Measurements from ENCODE around the gene PTPRC.

Gene PTPRC

DNA sequence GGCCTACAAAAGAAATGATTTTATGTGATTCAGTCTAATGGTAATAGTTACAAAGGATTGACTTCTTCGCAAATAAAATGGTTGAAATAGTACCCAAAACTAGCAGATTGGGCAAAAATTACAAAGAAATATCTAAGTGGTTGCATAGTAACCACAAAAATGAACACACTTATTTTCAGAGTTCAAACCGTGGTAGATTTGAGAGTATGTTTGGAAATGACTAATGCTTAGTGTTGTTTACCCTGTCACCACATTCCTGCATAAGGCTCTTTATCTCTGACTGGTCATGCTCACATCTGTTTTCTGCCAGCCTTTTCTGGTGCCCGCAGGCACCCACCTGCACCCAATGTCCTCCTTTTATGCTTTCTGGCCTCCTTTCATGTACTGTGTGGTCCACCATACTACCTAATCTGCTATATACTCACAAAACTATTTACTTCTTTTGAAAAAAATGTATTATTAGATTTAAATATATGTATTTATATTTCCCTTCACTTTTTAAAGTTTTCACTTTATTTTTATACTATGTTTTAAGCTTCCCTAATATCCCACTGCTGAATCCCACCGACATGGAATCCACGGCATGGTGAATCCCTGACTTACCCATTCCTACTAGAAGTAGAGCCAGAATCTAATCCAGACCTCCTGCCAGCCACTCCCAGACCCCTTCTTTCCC lies 30.3 kb downstream of the PTPRC start:
- H3K4me3 ChIP-seq (ENCODE audit: low read length): no peak overlapping the region
- peak; percentile 91 for DNase-seq (ENCODE audit: low read depth)
- TF ChIP-seq, protein P1, sequence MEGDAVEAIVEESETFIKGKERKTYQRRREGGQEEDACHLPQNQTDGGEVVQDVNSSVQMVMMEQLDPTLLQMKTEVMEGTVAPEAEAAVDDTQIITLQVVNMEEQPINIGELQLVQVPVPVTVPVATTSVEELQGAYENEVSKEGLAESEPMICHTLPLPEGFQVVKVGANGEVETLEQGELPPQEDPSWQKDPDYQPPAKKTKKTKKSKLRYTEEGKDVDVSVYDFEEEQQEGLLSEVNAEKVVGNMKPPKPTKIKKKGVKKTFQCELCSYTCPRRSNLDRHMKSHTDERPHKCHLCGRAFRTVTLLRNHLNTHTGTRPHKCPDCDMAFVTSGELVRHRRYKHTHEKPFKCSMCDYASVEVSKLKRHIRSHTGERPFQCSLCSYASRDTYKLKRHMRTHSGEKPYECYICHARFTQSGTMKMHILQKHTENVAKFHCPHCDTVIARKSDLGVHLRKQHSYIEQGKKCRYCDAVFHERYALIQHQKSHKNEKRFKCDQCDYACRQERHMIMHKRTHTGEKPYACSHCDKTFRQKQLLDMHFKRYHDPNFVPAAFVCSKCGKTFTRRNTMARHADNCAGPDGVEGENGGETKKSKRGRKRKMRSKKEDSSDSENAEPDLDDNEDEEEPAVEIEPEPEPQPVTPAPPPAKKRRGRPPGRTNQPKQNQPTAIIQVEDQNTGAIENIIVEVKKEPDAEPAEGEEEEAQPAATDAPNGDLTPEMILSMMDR (IDR thresholded peaks at IDR 0.05; ENCODE audit: insufficient read depth, low read depth, low read length, missing control alignments): no peak

DNA sequence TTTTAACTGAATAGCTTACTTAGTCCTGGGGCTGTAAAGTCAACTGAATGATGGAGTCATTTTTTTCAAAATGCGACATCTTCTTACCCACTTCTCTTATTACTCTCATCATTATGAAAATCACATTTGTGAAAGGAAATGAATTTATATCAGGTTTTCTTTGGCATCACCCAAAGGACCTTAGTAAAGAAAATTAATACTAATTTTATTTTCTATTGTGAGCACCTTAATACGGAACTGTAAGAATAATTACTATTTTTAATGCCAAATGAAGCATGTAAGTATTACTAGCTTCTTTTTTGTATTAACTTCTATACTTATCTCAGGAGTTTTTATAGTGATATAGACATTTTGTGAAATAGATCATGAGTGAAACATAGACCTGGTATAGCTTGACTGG lies 30.9 kb downstream of the PTPRC start:
- H3K4me3 ChIP-seq (ENCODE audit: low read length): no peak overlapping the region
- DNase-seq (ENCODE audit: low read depth): no peak
- TF ChIP-seq, protein P1 (IDR thresholded peaks at IDR 0.05; ENCODE audit: insufficient read depth, low read depth, low read length, missing control alignments): no peak

DNA sequence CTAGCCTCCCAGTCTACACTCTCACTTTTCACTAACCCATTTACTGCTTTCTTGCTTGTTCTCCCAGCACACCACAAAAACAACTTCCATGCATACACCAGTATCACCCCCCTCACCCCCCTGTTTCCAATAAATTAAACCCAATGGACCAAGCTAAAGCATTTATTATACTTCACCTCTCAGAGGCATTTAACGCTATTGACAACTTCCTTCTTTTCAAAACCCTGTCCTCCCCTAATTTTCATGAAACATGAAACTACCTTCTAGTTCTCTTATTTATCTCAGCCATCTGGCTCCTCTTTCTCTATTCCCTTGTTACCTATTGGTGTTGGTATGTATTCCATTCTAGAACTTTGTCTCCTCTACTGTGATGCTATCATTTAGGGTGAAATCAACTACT lies 32.3 kb downstream of the PTPRC start:
- no peak overlapping the region for H3K4me3 ChIP-seq (ENCODE audit: low read length)
- DNase-seq (ENCODE audit: low read depth): no peak

DNA sequence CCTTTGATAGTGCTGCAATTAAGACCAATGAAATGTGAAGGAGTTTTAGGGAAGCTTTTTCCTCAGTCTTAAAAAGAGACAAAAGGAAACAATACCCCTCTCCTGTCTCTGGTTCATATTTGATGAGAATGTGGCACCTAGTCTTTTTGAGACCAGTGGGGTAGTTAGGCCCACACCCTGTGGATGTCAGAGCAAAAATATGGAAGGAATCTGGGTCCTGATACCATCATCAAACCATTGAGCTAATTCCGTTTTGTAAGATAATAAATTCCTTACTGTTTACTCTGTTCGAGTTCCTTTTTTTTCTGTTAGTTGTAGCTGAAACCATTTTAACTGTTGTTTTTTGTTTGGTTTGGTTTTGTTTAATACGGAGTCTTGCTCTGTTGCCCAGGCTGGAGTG lies 33.3 kb downstream of the PTPRC start:
- DNase-seq (ENCODE audit: low read depth): no peak
- H3K4me3 ChIP-seq (ENCODE audit: low read length): no peak overlapping the region
- TF ChIP-seq, protein P1 (IDR thresholded peaks at IDR 0.05; ENCODE audit: insufficient read depth, low read depth, low read length, missing control alignments): no peak

More for the DNA sequence above, 32.3 kb downstream of the PTPRC start:
- TF ChIP-seq, protein P1 (IDR thresholded peaks at IDR 0.05; ENCODE audit: insufficient read depth, low read depth, low read length, missing control alignments): no peak

DNA sequence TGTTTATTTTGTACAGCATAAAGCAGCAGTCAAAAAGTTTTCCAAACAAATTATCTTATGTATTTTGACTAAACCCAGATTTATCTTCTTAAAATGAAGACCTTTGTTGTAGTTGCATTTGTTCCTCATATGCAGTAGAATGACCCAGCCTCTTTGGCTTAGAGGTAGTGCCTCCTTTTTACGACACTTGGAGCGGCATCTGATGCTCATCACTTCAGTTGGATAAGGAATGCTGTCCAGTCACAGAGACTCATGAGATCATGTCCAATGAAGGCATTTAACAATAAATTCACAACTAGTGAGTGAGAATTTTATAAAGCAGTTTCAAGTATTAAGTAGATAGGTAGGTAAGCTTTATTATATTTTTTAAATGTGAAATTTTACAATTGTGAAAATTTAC lies 35.2 kb downstream of the PTPRC start:
- DNase-seq (ENCODE audit: low read depth): no peak
- TF ChIP-seq, protein P1 (IDR thresholded peaks at IDR 0.05; ENCODE audit: insufficient read depth, low read depth, low read length, missing control alignments): no peak
- no peak overlapping the region for H3K4me3 ChIP-seq (ENCODE audit: low read length)

DNA sequence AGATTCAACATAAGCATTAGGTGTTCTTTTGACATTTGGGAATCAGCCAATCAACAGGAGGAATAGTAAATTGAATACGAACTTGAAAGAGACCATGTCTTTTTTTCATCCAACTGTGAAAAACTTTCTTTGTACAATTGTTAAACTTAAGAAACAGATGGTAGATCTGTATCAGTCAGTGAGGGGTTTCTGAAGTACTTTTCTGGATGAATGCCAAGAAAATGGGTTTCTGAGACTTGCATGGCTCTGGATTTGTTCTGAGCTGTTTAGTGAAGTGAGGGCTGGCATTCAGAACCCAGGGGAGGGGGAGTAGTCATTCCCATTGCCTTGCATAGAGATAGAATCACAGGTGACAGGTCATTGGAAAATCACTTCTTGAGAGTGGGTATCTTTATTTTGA lies 37.4 kb downstream of the PTPRC start:
- DNase-seq (ENCODE audit: low read depth): no peak
- TF ChIP-seq, protein P1 (IDR thresholded peaks at IDR 0.05; ENCODE audit: insufficient read depth, low read depth, low read length, missing control alignments): no peak
- H3K4me3 ChIP-seq (ENCODE audit: low read length): no peak overlapping the region

DNA sequence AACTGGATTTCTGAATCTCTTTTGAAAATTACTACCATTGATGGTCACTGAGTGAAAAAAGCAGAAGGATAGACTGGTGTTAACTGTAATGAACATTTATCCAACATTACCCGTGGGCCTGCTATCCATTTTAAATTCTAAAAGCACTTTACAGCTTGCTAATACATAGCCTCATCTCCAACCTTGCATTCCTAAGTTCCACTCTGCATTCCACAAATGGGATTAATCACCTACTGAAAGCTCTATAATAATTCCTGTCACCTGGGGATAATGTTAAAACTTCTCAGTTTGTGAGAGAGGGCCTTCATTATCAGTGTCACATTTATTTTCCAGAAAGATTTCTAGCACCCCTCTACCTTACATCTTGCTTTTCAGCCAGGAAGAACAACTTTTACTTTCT lies 38.2 kb downstream of the PTPRC start:
- no peak overlapping the region for H3K4me3 ChIP-seq (ENCODE audit: low read length)
- TF ChIP-seq, protein P1 (IDR thresholded peaks at IDR 0.05; ENCODE audit: insufficient read depth, low read depth, low read length, missing control alignments): no peak
- DNase-seq (ENCODE audit: low read depth): peak; percentile 20

Measured in epithelial cell of esophagus (primary cell).